HG02943 (cell line): ENCODE data around the gene PDXDC1.
"Not testable (repeated sequence)": the region's sequence is repeated elsewhere in the genome, so short reads cannot be mapped to it uniquely, and the experiment has no call there.

ENCODE experiments used
- ATAC-seq: cut with Tn5 transposase; IDR thresholded peaks from one replicate; pipeline ENCODE4 v1.9.1; 2021; ENCODE audit warnings: mild to moderate bottlenecking, low read depth, moderate library complexity; ENCODE audit not compliant: unreplicated experiment

PDXDC1 gene

GRCh38 chr16:15130256-15130932 is 155.6 kb downstream of the PDXDC1 start:
- ATAC-seq: not testable (repeated sequence)

- not testable (repeated sequence) for ATAC-seq
Measured at GRCh38 chr16:15130943-15131700, 156.3 kb downstream of the PDXDC1 start.

- not testable (repeated sequence) for ATAC-seq
Measured at GRCh38 chr16:15132719-15133428, 158.0 kb downstream of the PDXDC1 start.

- ATAC-seq: not testable (repeated sequence)
Measured at GRCh38 chr16:15133554-15133953, 158.7 kb downstream of the PDXDC1 start.

- not testable (repeated sequence) for ATAC-seq
Measured at GRCh38 chr16:15134752-15135482, 160.1 kb downstream of the PDXDC1 start.

GRCh38 chr16:15135483-15136360 is 160.9 kb downstream of the PDXDC1 start:
- not testable (repeated sequence) for ATAC-seq

GRCh38 chr16:15137514-15137913 is 162.7 kb downstream of the PDXDC1 start:
- not testable (repeated sequence) for ATAC-seq

- not testable (repeated sequence) for ATAC-seq
Measured at GRCh38 chr16:15140444-15141365, 165.9 kb downstream of the PDXDC1 start.

GRCh38 chr16:15141586-15141985 is 166.8 kb downstream of the PDXDC1 start:
- no peak for ATAC-seq

GRCh38 chr16:15142107-15142890 is 167.5 kb downstream of the PDXDC1 start:
- not testable (repeated sequence) for ATAC-seq

- ATAC-seq: not testable (repeated sequence)
Measured at GRCh38 chr16:15142891-15143600, 168.2 kb downstream of the PDXDC1 start.

GRCh38 chr16:15143601-15144091 is 168.8 kb downstream of the PDXDC1 start:
- not testable (repeated sequence) for ATAC-seq

GRCh38 chr16:15144092-15144631 is 169.3 kb downstream of the PDXDC1 start:
- ATAC-seq: not testable (repeated sequence)

GRCh38 chr16:15144781-15145417 is 170.1 kb downstream of the PDXDC1 start:
- not testable (repeated sequence) for ATAC-seq

- ATAC-seq: not testable (repeated sequence)
Measured at GRCh38 chr16:15145418-15146263, 170.8 kb downstream of the PDXDC1 start.
